ENCODE data around the gene MIEF2.

Gene MIEF2

GRCh38 chr17:18235743-18236256 is 24.7 kb upstream of the MIEF2 start:
- DNase-seq = no peak

GRCh38 chr17:18236494-18236893 is 24.0 kb upstream of the MIEF2 start:
- DNase-seq = no peak

GRCh38 chr17:18237461-18237860 is 23.0 kb upstream of the MIEF2 start:
- DNase-seq = no peak

- DNase-seq = no peak
These were observed 22.2 kb upstream of the MIEF2 start for GRCh38 chr17:18238299-18238698.

- DNase-seq = no peak
These were observed 20.0 kb upstream of the MIEF2 start for GRCh38 chr17:18240449-18240848.

GRCh38 chr17:18241229-18241871 is 19.1 kb upstream of the MIEF2 start:
- no peak for DNase-seq

GRCh38 chr17:18245038-18245776 is 15.3 kb upstream of the MIEF2 start:
- DNase-seq = no peak

- no peak for DNase-seq
These were observed 14.2 kb upstream of the MIEF2 start for GRCh38 chr17:18246109-18246725.

GRCh38 chr17:18246880-18247612 is 13.4 kb upstream of the MIEF2 start:
- DNase-seq = peak; percentile 67

- no peak for DNase-seq
These were observed 12.9 kb upstream of the MIEF2 start for GRCh38 chr17:18247613-18248001.

- DNase-seq = peak; percentile 42
These were observed 12.1 kb upstream of the MIEF2 start for GRCh38 chr17:18248300-18248731.

- no peak for DNase-seq
These were observed 11.7 kb upstream of the MIEF2 start for GRCh38 chr17:18248811-18249210.

- peak; percentile 27 for DNase-seq
These were observed 10.2 kb upstream of the MIEF2 start for GRCh38 chr17:18250259-18250658.

GRCh38 chr17:18250708-18251107 is 9.8 kb upstream of the MIEF2 start:
- no peak for DNase-seq

GRCh38 chr17:18251204-18251603 is 9.3 kb upstream of the MIEF2 start:
- no peak for DNase-seq

GRCh38 chr17:18252160-18252559 is 8.3 kb upstream of the MIEF2 start:
- DNase-seq = no peak

GRCh38 chr17:18253187-18253884 is 7.1 kb upstream of the MIEF2 start:
- no peak for DNase-seq

- DNase-seq = no peak
These were observed 6.3 kb upstream of the MIEF2 start for GRCh38 chr17:18253947-18254821.

- no peak for DNase-seq
These were observed 5.4 kb upstream of the MIEF2 start for GRCh38 chr17:18254888-18255649.

GRCh38 chr17:18256351-18256750 is 4.1 kb upstream of the MIEF2 start:
- DNase-seq = no peak

GRCh38 chr17:18256776-18257175 is 3.7 kb upstream of the MIEF2 start:
- no peak for DNase-seq

Measured in COR-L47 (cell line).